ENCODE results near the gene CATSPERB.

DNA sequence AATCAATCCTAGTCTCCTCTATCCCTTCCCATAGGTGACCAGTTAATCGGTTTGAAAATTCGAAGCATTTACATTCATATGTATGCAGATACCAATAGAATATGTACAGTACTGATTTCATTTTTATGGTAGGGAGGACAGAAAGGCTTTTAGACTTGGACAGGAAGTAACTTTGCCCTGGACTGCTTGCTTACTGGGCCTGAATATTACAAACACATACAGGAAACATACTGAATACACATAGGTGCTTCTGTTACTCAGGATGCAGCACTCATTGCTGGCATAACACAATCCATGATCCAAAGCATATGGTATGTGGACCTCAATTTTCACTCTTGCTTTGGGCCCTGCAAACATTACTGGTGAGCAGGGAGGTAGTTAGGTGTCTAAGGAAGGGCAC is 71.1 kb downstream of the CATSPERB start:
- TF ChIP-seq EP300 (IDR thresholded peaks at IDR 0.05) (no peak), POLR2A (IDR thresholded peaks at IDR 0.05) (no peak)
- TF ChIP-seq, protein P1, sequence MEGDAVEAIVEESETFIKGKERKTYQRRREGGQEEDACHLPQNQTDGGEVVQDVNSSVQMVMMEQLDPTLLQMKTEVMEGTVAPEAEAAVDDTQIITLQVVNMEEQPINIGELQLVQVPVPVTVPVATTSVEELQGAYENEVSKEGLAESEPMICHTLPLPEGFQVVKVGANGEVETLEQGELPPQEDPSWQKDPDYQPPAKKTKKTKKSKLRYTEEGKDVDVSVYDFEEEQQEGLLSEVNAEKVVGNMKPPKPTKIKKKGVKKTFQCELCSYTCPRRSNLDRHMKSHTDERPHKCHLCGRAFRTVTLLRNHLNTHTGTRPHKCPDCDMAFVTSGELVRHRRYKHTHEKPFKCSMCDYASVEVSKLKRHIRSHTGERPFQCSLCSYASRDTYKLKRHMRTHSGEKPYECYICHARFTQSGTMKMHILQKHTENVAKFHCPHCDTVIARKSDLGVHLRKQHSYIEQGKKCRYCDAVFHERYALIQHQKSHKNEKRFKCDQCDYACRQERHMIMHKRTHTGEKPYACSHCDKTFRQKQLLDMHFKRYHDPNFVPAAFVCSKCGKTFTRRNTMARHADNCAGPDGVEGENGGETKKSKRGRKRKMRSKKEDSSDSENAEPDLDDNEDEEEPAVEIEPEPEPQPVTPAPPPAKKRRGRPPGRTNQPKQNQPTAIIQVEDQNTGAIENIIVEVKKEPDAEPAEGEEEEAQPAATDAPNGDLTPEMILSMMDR (IDR thresholded peaks at IDR 0.05): no peak

All from tibial nerve (tissue), 4 donors.